Smooth muscle cell (in vitro differentiated cells): Measurements from ENCODE around the gene ABO. TPM values are rescaled to one million over a fixed set of nuclear protein-coding genes. Genes with fewer than 3 reads are reported as not detected.
"Not testable (repeated sequence)": the region's sequence is repeated elsewhere in the genome, so short reads cannot be mapped to it uniquely, and the experiment has no call there.

ENCODE experiments used
- DNase-seq: peaks from one replicate; lab custom pipeline; 2025; ENCODE audit not compliant: unreplicated experiment; lab: John Stamatoyannopoulos, UW
- H2AFZ ChIP-seq: fragments of 200-600 bp; sonication (generic); 2 replicates; pipeline ENCODE4 v1.6.0; 2016; ENCODE audit warnings: antibody characterized with exemption, low read depth, mild to moderate bottlenecking
- H3F3A ChIP-seq: fragments of 200-600 bp; sonication (generic); 2 replicates; pipeline ENCODE4 v1.6.0; 2017; ENCODE audit warnings: antibody characterized with exemption, low read depth
- H3K27ac ChIP-seq: fragments of 200-600 bp; sonication (generic); 2 replicates; pipeline ENCODE4 v1.5.1; 2016; ENCODE audit warnings: low read depth, mild to moderate bottlenecking
- H3K27me3 ChIP-seq: fragments of 200-600 bp; sonication (generic); 2 replicates; pipeline ENCODE4 v1.6.1; 2016; ENCODE audit warnings: low read depth, mild to moderate bottlenecking
- H3K36me3 ChIP-seq: fragments of 200-600 bp; sonication (generic); 2 replicates; pipeline ENCODE4 v1.5.1; 2016; ENCODE audit warnings: low read depth
- H3K4me1 ChIP-seq: fragments of 200-600 bp; sonication (generic); 2 replicates; pipeline ENCODE4 v1.5.1; 2016; ENCODE audit warnings: low read depth
- H3K4me2 ChIP-seq: fragments of 200-600 bp; sonication (generic); 2 replicates; pipeline ENCODE4 v1.6.0; 2016; ENCODE audit warnings: mild to moderate bottlenecking
- H3K4me3 ChIP-seq: fragments of 200-600 bp; sonication (generic); 2 replicates; pipeline ENCODE4 v1.5.1; 2016; ENCODE audit warnings: mild to moderate bottlenecking
- H3K79me2 ChIP-seq: fragments of 200-600 bp; sonication (generic); 2 replicates; pipeline ENCODE4 v1.6.0; 2016; ENCODE audit warnings: low read depth, mild to moderate bottlenecking
- H3K9ac ChIP-seq: fragments of 200-600 bp; sonication (generic); 2 replicates; pipeline ENCODE4 v1.6.0; 2016; ENCODE audit warnings: low read depth
- H3K9me3 ChIP-seq: fragments of 200-600 bp; sonication (generic); replicated peaks from 2 replicates; pipeline ENCODE4 v1.5.1; 2016; ENCODE audit warnings: low read depth
- H4K20me1 ChIP-seq: fragments of 200-600 bp; sonication (generic); 2 replicates; pipeline ENCODE4 v1.6.0; 2016; ENCODE audit warnings: low read depth
- WGBS: methylation state at CpG from one replicate; pipeline ENCODE4 v1.1.7; 2016; ENCODE audit warnings: low lambda C conversion rate; 5-methylcytosine and 5-hydroxymethylcytosine counted together
- polyA plus RNA-seq: library from polyadenylated mRNA; unstranded; fragments of >200 nt; fragmentation: Nextera tagmentation; extraction: Ambion mirVana; gene quantifications from 2 replicates; pipeline ENCODE4 v1.2.1, GENCODE V29; 2016
- total RNA-seq: library from RNA; depleted of rRNA; stranded (reverse); fragments of >200 nt; gene quantifications from 2 replicates; pipeline ENCODE4 v1.2.3, GENCODE V29; 2014
- TF ChIP-seq, protein P1 (sequence below): fragments of 200-600 bp; sonication (generic); IDR thresholded peaks from 2 replicates; pipeline ENCODE4 v1.5.1; 2017; ENCODE audit warnings: borderline replicate concordance, mild to moderate bottlenecking, antibody characterized with exemption; ENCODE audit not compliant: insufficient read depth, poor library complexity, severe bottlenecking

The ABO gene
- total and polyA plus RNA-seq, 2 experiments from 2014 or later: 0.37 to 1.0 TPM

DNA sequence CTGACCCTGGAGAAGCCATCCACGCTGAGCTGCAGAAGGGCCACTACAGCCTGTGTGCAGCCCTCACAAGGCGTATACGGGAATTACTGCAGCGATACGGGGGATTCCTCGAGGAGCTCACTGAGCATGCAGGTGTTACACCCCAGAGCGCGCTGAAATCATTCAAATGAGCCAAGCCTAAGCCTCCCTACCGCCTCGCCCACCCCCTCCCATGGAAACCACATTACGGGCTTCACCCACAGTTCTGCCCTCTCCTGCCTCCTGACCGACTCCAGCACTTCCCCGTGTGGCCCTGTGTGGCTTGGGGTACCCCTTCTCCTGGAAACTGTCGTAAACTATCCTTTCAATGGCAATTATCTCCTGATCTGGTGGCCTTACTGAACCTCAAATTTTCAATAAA, 47.7 kb upstream of the ABO start:
- Histone ChIP-seq H3K27me3 (no peaks in the 10 kb centered on the region), H3K27ac (no peak overlapping the region), H3F3A (no peaks in the 10 kb centered on the region), H2AFZ (no peak overlapping the region), H3K9ac (no peak overlapping the region), H3K4me3 (no peak overlapping the region), H3K79me2 (no peaks in the 10 kb centered on the region), H3K4me2 (no peak overlapping the region), H3K4me1 (no peaks in the 10 kb centered on the region), H4K20me1 (no peaks in the 10 kb centered on the region), H3K9me3 (no peaks in the 10 kb centered on the region), H3K36me3 (no peaks in the 10 kb centered on the region)
- 93% methylated on average over 14 of the region's 14 CpGs for WGBS
- TF ChIP-seq, protein P1, sequence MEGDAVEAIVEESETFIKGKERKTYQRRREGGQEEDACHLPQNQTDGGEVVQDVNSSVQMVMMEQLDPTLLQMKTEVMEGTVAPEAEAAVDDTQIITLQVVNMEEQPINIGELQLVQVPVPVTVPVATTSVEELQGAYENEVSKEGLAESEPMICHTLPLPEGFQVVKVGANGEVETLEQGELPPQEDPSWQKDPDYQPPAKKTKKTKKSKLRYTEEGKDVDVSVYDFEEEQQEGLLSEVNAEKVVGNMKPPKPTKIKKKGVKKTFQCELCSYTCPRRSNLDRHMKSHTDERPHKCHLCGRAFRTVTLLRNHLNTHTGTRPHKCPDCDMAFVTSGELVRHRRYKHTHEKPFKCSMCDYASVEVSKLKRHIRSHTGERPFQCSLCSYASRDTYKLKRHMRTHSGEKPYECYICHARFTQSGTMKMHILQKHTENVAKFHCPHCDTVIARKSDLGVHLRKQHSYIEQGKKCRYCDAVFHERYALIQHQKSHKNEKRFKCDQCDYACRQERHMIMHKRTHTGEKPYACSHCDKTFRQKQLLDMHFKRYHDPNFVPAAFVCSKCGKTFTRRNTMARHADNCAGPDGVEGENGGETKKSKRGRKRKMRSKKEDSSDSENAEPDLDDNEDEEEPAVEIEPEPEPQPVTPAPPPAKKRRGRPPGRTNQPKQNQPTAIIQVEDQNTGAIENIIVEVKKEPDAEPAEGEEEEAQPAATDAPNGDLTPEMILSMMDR: no peak
- DNase-seq: no peak

- Histone ChIP-seq H3K27me3 (no peaks in the 10 kb centered on the region), H2AFZ (no peak overlapping the region), H3K36me3 (no peaks in the 10 kb centered on the region), H3F3A (no peaks in the 10 kb centered on the region), H3K27ac (no peak overlapping the region), H3K9ac (no peak overlapping the region), H3K4me1 (no peaks in the 10 kb centered on the region), H3K4me3 (no peak overlapping the region), H4K20me1 (no peaks in the 10 kb centered on the region), H3K4me2 (no peak overlapping the region), H3K9me3 (no peaks in the 10 kb centered on the region), H3K79me2 (no peaks in the 10 kb centered on the region)
- no peak for DNase-seq
- TF ChIP-seq, protein P1: no peak
- WGBS: 91% methylated on average over 13 of the region's 13 CpGs
Measured at GRCh38 chr9:133321411-133321935, 46.5 kb upstream of the ABO start.

- no peak overlapping the region for H3K27ac ChIP-seq
- no peak for DNase-seq
- H2AFZ ChIP-seq: no peak overlapping the region
- H3K4me3 ChIP-seq: no peak overlapping the region
- H3K9ac ChIP-seq: no peak overlapping the region
- H3K36me3 ChIP-seq: no peaks in the 10 kb centered on the region
- no peak overlapping the region for H3K4me2 ChIP-seq
- H3K79me2 ChIP-seq: no peaks in the 10 kb centered on the region
- no peaks in the 10 kb centered on the region for H3F3A ChIP-seq
- H4K20me1 ChIP-seq: no peaks in the 10 kb centered on the region
- WGBS: 86% methylated on average over 13 of the region's 13 CpGs
- TF ChIP-seq, protein P1: no peak
- H3K9me3 ChIP-seq: no peaks in the 10 kb centered on the region
- H3K4me1 ChIP-seq: no peaks in the 10 kb centered on the region
- no peaks in the 10 kb centered on the region for H3K27me3 ChIP-seq
Measured at GRCh38 chr9:133320421-133320881, 45.5 kb upstream of the ABO start.

- not testable (repeated sequence) for H3K4me1 ChIP-seq, H3K27me3 ChIP-seq, DNase-seq, H3K9ac ChIP-seq, H3K36me3 ChIP-seq, H3K27ac ChIP-seq, H3K79me2 ChIP-seq, H3K4me2 ChIP-seq, H3F3A ChIP-seq, H3K4me3 ChIP-seq, H4K20me1 ChIP-seq, H2AFZ ChIP-seq, H3K9me3 ChIP-seq
- 85% methylated on average over 13 of the region's 13 CpGs for WGBS
Measured at GRCh38 chr9:133317551-133317950, 42.5 kb upstream of the ABO start.
